Activated CD4-positive, alpha-beta T cell treated with anti-CD3 and anti-CD28 coated beads for 36 hours (primary cell): ENCODE measurements around the gene TBX10. TPM values are rescaled to one million over a fixed set of nuclear protein-coding genes. Genes with fewer than 3 reads are reported as not detected.
A peak's percentile ranks its signal among the peaks of the same experiment; 100 is the strongest.
"Not testable (repeated sequence)": the region's sequence is repeated elsewhere in the genome, so short reads cannot be mapped to it uniquely, and the experiment has no call there.

ENCODE experiments used
- ATAC-seq: fragments of 200-7000 bp; cut with Tn5 transposase; one replicate; pipeline ENCODE4 v1.10.0; 2021; ENCODE audit warnings: mild to moderate bottlenecking, moderate library complexity
- CTCF ChIA-PET: fragments of 350-600 bp; sonication (Branson Sonifier 250); formaldehyde crosslinking; loops from one replicate; lab custom pipeline; 2021; ENCODE audit warnings: antibody characterized with exemption; lab: Charles Lee
- POLR2A ChIA-PET: fragments of 350-600 bp; sonication (Branson Sonifier 250); formaldehyde crosslinking; loops from one replicate; lab custom pipeline; 2021; ENCODE audit warnings: antibody characterized with exemption, inconsistent platforms; lab: Charles Lee
- DNase-seq: peaks from one replicate; pipeline ENCODE4 v3.0.0-alpha.2; 2020
- H3K27ac Mint-ChIP-seq: one replicate; pipeline ENCODE4 v1.8.0; 2021; ENCODE audit warnings: mixed read lengths
- H3K27me3 Mint-ChIP-seq: one replicate; pipeline ENCODE4 v1.8.0; 2021; ENCODE audit warnings: mixed read lengths
- H3K36me3 Mint-ChIP-seq: one replicate; pipeline ENCODE4 v1.8.0; 2021; ENCODE audit warnings: low read depth, mixed read lengths
- H3K4me1 Mint-ChIP-seq: one replicate; pipeline ENCODE4 v1.8.0; 2021; ENCODE audit warnings: mixed read lengths
- H3K4me3 Mint-ChIP-seq: one replicate; pipeline ENCODE4 v1.8.0; 2021; ENCODE audit warnings: mild to moderate bottlenecking, moderate library complexity, mixed read lengths
- H3K9me3 Mint-ChIP-seq: one replicate; pipeline ENCODE4 v1.8.0; 2021; ENCODE audit warnings: low read depth, mixed read lengths
- intact Hi-C, 2 experiments: fragments of 100-400 bp; cut with DNase I in 1 of 2; cut with micrococcal nuclease in 1 of 2; formaldehyde crosslinking; loops; one replicate each; pipeline versions ENCODE4 v1.14.2 to v1.15.1; 2022 to 2024; cut with DNase I, micrococcal nuclease
- total RNA-seq, 2 experiments: library from RNA; stranded (reverse); gene quantifications; one replicate each; pipeline ENCODE4 v1.2.3, GENCODE V29; 2021

TBX10 gene
- total RNA-seq, 2 experiments from 2014 or later: not detected

DNA sequence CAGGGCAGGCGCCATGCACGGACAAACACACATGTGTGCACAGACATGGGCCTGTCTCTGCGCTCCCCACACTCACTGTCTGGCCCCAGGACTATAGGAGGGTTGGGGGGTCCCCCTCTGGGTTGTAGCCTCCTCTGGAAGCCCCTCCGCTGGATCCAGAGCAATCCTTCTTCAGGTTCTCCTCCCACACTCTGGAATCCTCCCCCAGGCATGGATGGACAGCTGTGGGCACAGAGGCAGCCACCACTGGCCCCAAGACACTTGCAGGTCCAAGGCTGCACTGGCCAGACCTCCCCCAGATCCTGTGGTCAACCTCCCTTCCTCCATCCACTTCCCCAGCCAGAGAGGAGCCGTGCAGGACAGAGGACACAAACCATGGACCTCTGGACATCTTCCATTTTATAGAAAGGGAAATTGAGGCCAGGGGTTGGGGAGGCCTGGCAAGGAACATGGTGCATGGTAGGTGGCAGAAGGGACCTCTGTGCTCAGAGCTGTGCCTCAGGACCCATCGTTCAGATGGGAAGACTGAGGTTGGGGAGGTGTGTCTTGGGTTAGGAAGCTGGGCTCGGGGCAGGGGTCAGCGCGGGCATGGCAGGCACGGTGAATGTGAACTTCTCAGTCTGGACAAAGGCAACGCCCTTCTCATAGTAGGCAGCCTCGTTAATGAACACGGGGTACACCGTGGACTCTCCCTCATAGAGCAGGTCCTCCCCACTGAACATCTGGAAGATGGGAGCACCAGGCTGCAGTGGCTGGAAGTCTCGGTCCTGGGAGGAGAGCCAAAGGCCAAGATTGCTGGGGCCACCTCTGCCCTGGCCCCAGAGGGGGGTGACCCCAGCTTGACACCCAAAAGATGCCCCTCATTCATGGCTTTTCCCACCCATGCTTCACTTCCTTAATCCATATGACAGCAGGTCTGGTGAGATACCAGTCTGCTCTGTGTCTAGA, 2.9 kb upstream of the TBX10 start:
- Mint-ChIP-seq H3K36me3 (no peaks in the 10 kb centered on the region), H3K27ac (no peak overlapping the region), H3K27me3 (no peaks in the 10 kb centered on the region), H3K4me3 (no peak overlapping the region), H3K4me1 (peaks cover 14% of the 10 kb centered on the region), H3K9me3 (no peaks in the 10 kb centered on the region)
- DNase-seq: no peak
- ChIA-PET CTCF (no interaction called here), POLR2A (no interaction called here)
- intact Hi-C loops: no loop called here
- no peak for ATAC-seq

DNA sequence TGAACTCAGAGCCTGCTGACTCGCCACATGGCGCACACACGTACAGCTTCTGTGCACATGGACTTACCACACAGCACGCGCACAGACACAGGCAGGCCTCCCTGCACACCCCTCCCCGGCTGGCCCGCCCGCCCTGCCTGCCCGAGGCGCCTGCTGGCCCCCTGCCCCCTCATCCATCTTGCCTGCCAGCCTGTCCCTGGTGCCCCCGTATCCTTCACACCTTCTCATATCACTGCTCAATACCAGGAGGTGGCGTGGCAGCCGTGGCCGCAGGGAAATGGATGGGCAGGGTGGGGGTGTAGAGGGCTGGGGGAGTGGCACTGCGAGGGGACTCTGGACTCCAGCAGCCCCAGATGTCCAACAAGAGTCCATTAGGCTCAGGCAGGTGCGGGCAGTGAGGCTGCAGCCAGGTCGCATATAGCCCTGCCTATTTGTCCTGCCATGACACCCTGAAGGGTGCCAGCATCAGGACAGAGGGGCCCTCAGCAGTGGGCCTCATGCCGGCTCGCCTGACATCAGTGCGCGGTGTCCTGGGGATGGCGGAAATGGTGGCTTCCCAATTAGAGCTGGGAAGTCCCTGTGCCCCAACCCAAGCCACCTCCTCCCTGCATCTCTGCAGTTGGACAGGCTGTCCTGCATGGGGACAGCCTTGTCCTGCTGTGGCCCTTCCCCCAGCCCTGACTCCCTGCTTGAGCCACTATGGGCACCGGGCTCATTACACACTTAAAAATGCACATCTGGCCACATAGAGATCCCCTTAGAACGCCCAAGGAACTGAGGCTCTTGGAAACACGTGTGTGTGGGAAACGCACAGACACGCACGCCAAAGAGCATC, 2.0 kb upstream of the TBX10 start:
- peaks cover 7% of the 10 kb centered on the region for H3K4me1 Mint-ChIP-seq
- intact Hi-C loops: no loop called here
- H3K9me3 Mint-ChIP-seq: no peaks in the 10 kb centered on the region
- ATAC-seq: no peak
- no peaks in the 10 kb centered on the region for H3K27me3 Mint-ChIP-seq
- no peaks in the 10 kb centered on the region for H3K36me3 Mint-ChIP-seq
- no peak overlapping the region for H3K27ac Mint-ChIP-seq
- CTCF ChIA-PET: no interaction called here
- H3K4me3 Mint-ChIP-seq: no peak overlapping the region
- POLR2A ChIA-PET: no interaction called here
- DNase-seq: no peak

DNA sequence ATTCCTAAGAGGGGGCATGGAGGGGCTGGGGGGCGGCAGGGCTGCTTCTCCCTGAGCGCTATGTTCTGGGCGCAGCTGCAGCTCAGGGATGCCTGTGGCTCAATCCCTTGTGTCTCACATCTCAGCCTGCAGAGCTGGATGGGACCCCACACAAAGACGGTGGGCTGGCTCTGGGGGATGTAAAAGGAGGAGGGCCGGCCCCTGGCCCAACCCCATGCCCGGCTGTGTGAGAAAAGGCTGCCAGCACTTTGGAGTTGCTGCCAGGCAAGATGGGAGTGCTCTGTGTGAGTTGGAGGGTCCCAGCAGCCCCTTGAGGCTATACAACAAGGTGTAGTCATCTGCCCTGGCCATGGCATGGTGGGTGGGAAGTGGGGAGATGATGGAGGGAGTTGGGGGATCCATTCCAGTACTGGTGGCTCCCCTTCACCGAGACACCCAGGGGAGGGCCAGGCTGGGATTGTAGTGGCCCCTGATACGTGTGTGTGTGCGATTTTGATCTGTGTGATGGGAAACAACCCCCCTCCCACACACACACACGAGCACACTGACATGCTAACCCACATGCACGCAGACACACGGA, 1.3 kb upstream of the TBX10 start:
- ChIA-PET CTCF (interaction anchor here (0.6 kb wide), 2 partner anchors 8 to 51 kb away, joined by 3 read pairs; no protein-coding TSS in a partner anchor), POLR2A (no interaction called here)
- H3K36me3 Mint-ChIP-seq: no peaks in the 10 kb centered on the region
- no peaks in the 10 kb centered on the region for H3K27me3 Mint-ChIP-seq
- no peaks in the 10 kb centered on the region for H3K9me3 Mint-ChIP-seq
- intact Hi-C loops: no loop called here
- DNase-seq: no peak
- peaks cover under 1% of the 10 kb centered on the region for H3K4me1 Mint-ChIP-seq
- H3K27ac Mint-ChIP-seq: no peak overlapping the region
- no peak overlapping the region for H3K4me3 Mint-ChIP-seq
- no peak for ATAC-seq

- ATAC-seq: peak; percentile 81
- no peaks in the 10 kb centered on the region for H3K9me3 Mint-ChIP-seq
- H3K27ac Mint-ChIP-seq: no peak overlapping the region
- no peak overlapping the region for H3K4me3 Mint-ChIP-seq
- no peaks in the 10 kb centered on the region for H3K4me1 Mint-ChIP-seq
- POLR2A ChIA-PET: interaction anchor here (1.0 kb wide), 1 partner anchor 11 kb away, joined by 3 read pairs; no protein-coding TSS in a partner anchor
- no peaks in the 10 kb centered on the region for H3K36me3 Mint-ChIP-seq
- intact Hi-C loops: no loop called here
- DNase-seq: peak; percentile 78
- H3K27me3 Mint-ChIP-seq: no peaks in the 10 kb centered on the region
- CTCF ChIA-PET: interaction anchor here (0.6 to 1.5 kb wide), 3 partner anchors 8 to 52 kb away, joined by 3 to 4 read pairs (median 3); partner anchors contain the start of gene NUDT8
Observed at GRCh38 chr11:67640021-67640757, 626 bp upstream of the TBX10 start.

DNA sequence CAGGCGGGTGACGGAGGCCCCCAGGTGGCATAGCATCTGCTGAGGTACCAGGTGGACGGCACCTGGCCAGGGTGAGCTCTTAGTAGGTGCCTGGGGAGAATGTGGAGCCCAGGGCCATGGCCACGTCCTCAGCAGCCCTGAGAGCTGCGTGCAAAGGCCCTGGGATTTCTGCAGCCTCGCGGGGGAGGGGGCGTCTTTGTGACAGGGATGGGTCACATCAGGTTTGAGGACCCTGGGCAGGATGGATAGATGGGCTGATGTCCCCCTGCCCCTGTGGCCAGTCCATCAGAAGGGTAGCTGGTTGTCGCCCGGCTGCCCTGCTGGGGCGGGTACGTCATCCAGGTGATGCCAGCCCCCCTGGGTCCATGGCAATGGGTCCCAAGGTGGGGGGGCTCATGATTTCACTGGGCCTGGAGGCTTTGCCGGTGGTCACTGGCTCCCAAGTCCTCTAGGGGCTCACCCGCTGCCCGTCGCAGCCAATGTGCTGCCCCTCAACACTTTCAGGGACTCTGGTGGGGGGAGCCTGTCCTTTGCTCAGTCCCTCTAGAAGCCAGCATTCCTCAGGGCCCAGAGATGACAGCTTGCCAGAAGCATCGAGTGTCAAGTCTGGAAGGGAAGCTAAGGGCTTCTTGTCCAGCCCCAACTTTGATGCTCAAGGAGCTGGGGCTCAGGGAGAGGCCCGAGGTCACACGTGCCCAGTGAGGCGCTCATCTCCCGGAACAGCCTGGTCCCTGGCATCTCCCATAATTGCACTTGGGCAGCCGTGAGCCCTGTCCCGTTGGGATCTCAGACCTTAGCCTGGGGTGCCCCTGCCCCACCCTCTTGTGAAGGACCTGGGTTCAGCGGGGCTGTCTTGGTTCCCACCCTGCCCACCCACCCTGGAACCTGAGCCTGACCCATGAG, 777 bp downstream of the TBX10 start:
- Mint-ChIP-seq H3K27ac (no peak overlapping the region), H3K9me3 (no peaks in the 10 kb centered on the region), H3K36me3 (no peaks in the 10 kb centered on the region), H3K4me1 (no peaks in the 10 kb centered on the region), H3K27me3 (no peaks in the 10 kb centered on the region), H3K4me3 (no peak overlapping the region)
- CTCF ChIA-PET: interaction anchor here (0.6 to 1.5 kb wide), 3 partner anchors 9 to 437 kb away, joined by 3 to 4 read pairs (median 3); partner anchors contain the start of gene NUDT8
- ATAC-seq (no peak), DNase-seq (no peak)
- intact Hi-C loops: loop anchor here in 1 of 2 experiments (10.0 kb wide), 1 partner anchor 76 kb away; no protein-coding TSS in a partner anchor
- POLR2A ChIA-PET: interaction anchor here (1.0 kb wide), 1 partner anchor 13 kb away, joined by 3 read pairs; no protein-coding TSS in a partner anchor

GRCh38 chr11:67637441-67637840, 2.1 kb downstream of the TBX10 start:
- intact Hi-C loops: loop anchor here in 1 of 2 experiments (10.0 kb wide), 1 partner anchor 77 kb away; no protein-coding TSS in a partner anchor
- H3K4me1 Mint-ChIP-seq, H3K36me3 Mint-ChIP-seq, POLR2A ChIA-PET, H3K27ac Mint-ChIP-seq, H3K4me3 Mint-ChIP-seq, ATAC-seq, H3K9me3 Mint-ChIP-seq, DNase-seq, H3K27me3 Mint-ChIP-seq: not testable (repeated sequence)
- CTCF ChIA-PET: interaction anchor here (0.6 kb wide), 1 partner anchor 23 kb away, joined by 3 read pairs; no protein-coding TSS in a partner anchor

DNA sequence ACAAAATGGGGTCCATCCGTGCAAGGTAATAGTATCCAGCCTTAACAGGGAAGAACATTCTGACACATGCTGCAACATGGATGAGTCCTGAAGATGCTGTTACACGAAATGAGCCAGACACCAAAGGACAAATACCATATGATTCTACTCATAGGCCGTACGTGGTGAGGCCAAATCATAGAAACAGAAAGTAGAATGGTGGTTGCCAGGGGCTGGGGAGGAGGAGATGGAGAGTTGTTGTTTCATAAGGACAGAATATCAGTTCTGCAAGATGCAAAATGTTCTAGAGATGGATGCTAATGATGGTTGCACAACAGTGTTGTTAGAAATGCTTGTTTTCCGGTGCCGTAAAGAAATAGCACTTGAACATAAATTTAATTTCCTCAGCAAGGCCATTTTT, 2.6 kb downstream of the TBX10 start:
- ChIA-PET POLR2A (no interaction called here), CTCF (interaction anchor here (0.6 kb wide), 1 partner anchor 23 kb away, joined by 3 read pairs; no protein-coding TSS in a partner anchor)

GRCh38 chr11:67635231-67635521, 4.4 kb downstream of the TBX10 start:
- POLR2A ChIA-PET: no interaction called here
- CTCF ChIA-PET: no interaction called here
- Mint-ChIP-seq H3K4me3 (no peak overlapping the region), H3K27ac (no peak overlapping the region), H3K27me3 (no peaks in the 10 kb centered on the region), H3K9me3 (no peaks in the 10 kb centered on the region), H3K36me3 (no peaks in the 10 kb centered on the region), H3K4me1 (peaks cover 6% of the 10 kb centered on the region)
- intact Hi-C loops: loop anchor here in 1 of 2 experiments (10.0 kb wide), 1 partner anchor 80 kb away; no protein-coding TSS in a partner anchor
- no peak for DNase-seq
- no peak for ATAC-seq

More for the DNA sequence above, 2.6 kb downstream of the TBX10 start:
- H3K4me3 Mint-ChIP-seq: no peak overlapping the region
- H3K36me3 Mint-ChIP-seq: no peaks in the 10 kb centered on the region
- no peak for ATAC-seq
- intact Hi-C loops: loop anchor here in 1 of 2 experiments (10.0 kb wide), 1 partner anchor 78 kb away; no protein-coding TSS in a partner anchor
- DNase-seq: no peak
- no peaks in the 10 kb centered on the region for H3K9me3 Mint-ChIP-seq
- no peak overlapping the region for H3K27ac Mint-ChIP-seq
- H3K27me3 Mint-ChIP-seq: no peaks in the 10 kb centered on the region
- no peaks in the 10 kb centered on the region for H3K4me1 Mint-ChIP-seq

- no peaks in the 10 kb centered on the region for H3K36me3 Mint-ChIP-seq
- ATAC-seq (no peak), DNase-seq (no peak)
- H3K27me3 Mint-ChIP-seq: no peaks in the 10 kb centered on the region
- no peak overlapping the region for H3K4me3 Mint-ChIP-seq
- POLR2A ChIA-PET: no interaction called here
- no peaks in the 10 kb centered on the region for H3K9me3 Mint-ChIP-seq
- H3K27ac Mint-ChIP-seq: no peak overlapping the region
- H3K4me1 Mint-ChIP-seq: peaks cover 6% of the 10 kb centered on the region
- intact Hi-C loops: loop anchor here in 1 of 2 experiments (10.0 kb wide), 1 partner anchor 80 kb away; no protein-coding TSS in a partner anchor
- CTCF ChIA-PET: no interaction called here
Observed at GRCh38 chr11:67634366-67635230, 5.0 kb downstream of the TBX10 start.
